Stimulated activated CD4-positive, alpha-beta T cell treated with anti-CD3 and anti-CD28 coated beads, Interleukin-1b, Interleukin-23, amount 100 ng/mL, for 1 hour (primary cell): ENCODE results near the gene PSMB7.
A peak's percentile ranks its signal among the peaks of the same experiment; 100 is the strongest.

ENCODE experiments used
- DNase-seq, 2 donors: peaks; one replicate each; pipeline ENCODE4 v3.0.0-alpha.2; 2020; ENCODE audit warnings: low read depth in 2 of 2

The PSMB7 gene

DNA sequence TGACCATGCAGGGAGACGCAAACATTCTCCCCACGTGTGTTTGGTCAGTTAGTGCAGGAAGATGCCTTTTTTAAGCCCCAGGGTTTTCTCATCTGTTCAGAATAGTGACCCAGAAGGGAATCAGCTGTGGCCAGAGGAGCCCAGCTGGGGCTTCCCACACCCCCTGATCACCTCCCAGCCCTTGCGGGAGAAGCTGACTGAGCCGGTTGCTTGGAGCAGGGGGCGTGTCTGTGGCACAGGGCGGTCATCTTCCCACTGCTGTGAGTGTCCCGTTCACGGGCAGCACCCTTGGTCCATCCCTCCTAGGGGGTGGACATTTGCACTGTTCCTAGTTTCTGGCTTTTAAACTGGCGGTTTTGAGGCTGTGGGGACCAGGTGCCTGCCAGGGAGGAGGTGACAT, 87.8 kb downstream of the PSMB7 start:
- DNase-seq, result no peak

GRCh38 chr9:124326378-124326777, 88.9 kb downstream of the PSMB7 start:
- no peak for DNase-seq

- DNase-seq, result no peak
Measured at GRCh38 chr9:124325816-124326215, 89.4 kb downstream of the PSMB7 start.

- no peak for DNase-seq
Measured at GRCh38 chr9:124323904-124324303, 91.3 kb downstream of the PSMB7 start.

- DNase-seq, result no peak
Measured at GRCh38 chr9:124322618-124323432, 92.4 kb downstream of the PSMB7 start.

DNA sequence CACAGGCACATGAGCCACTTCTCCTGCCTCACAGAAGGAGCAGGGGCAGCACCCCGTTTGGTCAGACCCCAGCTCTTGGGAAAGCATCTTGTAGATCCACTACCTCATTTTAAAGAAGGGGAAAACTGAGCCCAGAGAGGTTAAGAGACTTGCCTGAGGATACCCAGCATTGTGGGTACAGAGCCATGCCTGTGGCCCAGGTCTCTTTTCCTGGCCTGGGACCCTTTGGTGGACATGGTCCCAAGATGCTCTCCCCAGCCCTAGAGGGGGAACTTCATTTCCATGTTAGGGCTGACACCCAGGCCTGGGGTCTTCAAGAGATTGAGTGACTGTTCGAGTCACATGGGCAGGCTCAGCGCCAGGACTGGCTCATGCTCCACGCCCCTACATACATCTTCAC, 93.3 kb downstream of the PSMB7 start:
- DNase-seq, result no peak

GRCh38 chr9:124321416-124321815, 93.8 kb downstream of the PSMB7 start:
- no peak for DNase-seq

GRCh38 chr9:124320062-124320973, 94.9 kb downstream of the PSMB7 start:
- peak in 1 of 2 donors; percentile 12 for DNase-seq

- DNase-seq, result no peak
Measured at GRCh38 chr9:124315882-124316281, 99.4 kb downstream of the PSMB7 start.

DNA sequence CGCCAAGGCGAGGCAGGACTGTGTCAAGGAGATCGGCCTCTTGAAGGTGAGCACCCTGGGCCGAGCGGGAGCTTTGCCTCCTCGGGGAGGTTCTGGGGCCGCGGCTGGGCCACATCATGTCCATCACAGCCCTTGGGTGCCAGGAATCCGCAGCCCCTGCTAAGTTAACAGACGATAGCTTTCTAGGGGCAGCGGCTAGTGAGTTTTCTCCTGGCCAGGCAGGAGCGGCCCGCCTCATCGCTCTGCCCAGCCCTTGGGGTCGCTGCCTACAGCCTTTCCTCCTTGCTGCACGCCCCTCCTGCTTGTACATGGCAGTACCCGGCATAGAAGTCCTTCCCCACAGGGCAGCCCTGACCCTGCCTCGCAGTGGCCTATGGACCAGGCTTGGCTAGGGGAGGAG, 101.3 kb downstream of the PSMB7 start:
- DNase-seq, result no peak

DNA sequence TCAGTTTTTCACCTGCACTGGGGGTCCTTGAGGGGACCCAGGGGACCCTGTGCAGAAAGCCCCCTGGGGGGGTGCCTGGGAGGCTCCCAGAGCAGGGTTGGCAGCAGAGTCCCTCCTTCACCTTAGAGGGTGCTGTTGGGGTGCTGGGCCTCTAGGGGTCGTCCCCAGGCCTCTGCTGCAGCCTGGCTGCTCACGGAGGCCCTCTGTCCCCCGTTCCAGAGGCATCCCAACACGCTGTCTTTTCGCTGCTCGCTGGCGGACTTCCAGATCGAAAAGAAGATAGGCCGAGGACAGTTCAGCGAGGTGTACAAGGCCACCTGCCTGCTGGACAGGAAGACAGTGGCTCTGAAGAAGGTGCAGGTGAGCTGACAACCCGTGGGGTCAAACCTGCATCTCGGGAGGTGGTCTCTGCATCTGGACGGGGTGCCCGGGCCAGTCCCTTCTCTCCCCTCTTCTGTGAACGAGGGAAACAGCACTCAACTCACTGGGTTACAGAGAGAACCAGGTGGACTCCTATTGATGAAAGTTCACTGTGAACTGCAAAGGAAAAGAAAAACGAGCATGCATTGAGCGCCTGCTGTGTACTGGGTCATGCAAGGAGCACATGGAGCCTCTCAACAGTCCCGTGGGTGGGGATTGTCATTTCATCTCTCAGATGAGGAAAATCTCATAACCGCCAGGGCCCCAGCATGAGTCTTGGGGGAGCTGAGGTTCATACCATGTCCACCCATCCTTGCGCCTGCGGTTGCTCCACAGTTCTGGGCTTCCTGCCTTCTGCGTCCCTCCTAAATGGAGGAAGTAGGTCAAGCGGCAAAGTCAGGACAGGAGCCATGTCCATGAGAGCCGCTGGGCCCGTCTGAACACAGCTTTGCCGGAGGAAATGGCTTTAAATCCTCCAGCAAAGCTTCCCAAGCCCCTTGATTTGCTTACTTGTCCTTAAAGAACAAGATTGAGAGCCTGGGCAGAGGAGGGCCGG, 102.7 kb downstream of the PSMB7 start:
- DNase-seq, result no peak

- no peak for DNase-seq
Measured at GRCh38 chr9:124311283-124311682, 104.0 kb downstream of the PSMB7 start.

DNA sequence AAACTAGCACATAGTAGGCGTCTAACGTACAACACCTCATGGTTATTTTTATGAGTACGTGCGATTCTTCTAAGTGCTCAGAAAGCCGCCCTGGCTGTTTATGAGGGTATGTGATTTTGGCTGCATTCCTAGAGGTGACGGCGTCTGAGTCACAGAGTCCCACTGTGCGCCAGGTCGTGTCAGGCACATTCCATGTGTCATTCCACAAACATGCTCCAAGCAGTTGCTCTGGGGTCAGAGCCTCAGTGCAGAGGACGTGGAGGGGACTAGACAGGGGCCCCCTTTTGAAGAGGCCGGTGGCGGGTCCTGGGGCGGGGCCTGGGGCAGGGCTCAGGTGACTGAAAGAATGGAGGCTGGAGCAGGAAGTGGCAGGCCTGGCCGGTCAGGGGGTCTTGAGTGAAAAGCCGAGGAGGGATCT, 105.6 kb downstream of the PSMB7 start:
- no peak for DNase-seq

GRCh38 chr9:124308606-124309491, 106.4 kb downstream of the PSMB7 start:
- no peak for DNase-seq

- no peak for DNase-seq
Measured at GRCh38 chr9:124307379-124308030, 107.7 kb downstream of the PSMB7 start.

- no peak for DNase-seq
Measured at GRCh38 chr9:124306098-124306735, 109.0 kb downstream of the PSMB7 start.

GRCh38 chr9:124304285-124304684, 111.0 kb downstream of the PSMB7 start:
- no peak for DNase-seq

DNA sequence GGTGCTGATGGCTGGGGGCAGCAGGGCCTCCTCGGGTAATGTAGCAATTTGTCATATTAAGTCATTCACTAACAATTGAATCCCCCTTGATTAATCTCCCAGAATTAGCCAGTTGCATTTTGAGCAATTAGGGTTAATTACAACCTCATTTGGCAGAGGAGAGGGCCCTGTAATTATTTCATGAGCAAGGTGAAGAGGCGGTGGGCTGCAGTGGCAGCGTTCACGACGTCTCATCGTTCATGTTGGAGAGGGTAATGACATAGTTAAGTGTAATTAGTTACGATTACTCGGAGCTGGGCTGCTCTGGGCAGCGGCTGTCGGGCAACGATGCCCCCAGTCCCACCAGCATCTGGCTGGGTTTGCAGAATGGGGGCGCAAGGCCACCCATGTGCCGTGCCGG, 111.5 kb downstream of the PSMB7 start:
- DNase-seq, result no peak
